Left lobe of liver (tissue), 2 donors: Measurements from ENCODE around the gene SRCAP. TPM values are rescaled to one million over a fixed set of nuclear protein-coding genes. Genes with fewer than 3 reads are reported as not detected.
A peak's percentile ranks its signal among the peaks of the same experiment; 100 is the strongest.
"Not testable (repeated sequence)": the region's sequence is repeated elsewhere in the genome, so short reads cannot be mapped to it uniquely, and the experiment has no call there.

Source experiments
- ATAC-seq: fragments of 200-7000 bp; cut with Tn5 transposase; one replicate; pipeline ENCODE4 v1.9.1; 2020; ENCODE audit warnings: mild to moderate bottlenecking, moderate library complexity
- DNase-seq: peaks from one replicate; pipeline ENCODE4 v3.0.0-alpha.2; 2020; ENCODE audit warnings: low spot score
- total RNA-seq: library from RNA; stranded (reverse); gene quantifications from one replicate; pipeline ENCODE4 v1.2.1, GENCODE V29; 2021
- donor health status: DM: no; HTN: no; CAD: no; lungs with moderate emphysema.
- donor health status: DM: no; HTN: yes; CAD: no.

Gene SRCAP
- total RNA-seq, 1 donor from 2014 or later = 27.7 TPM

DNA sequence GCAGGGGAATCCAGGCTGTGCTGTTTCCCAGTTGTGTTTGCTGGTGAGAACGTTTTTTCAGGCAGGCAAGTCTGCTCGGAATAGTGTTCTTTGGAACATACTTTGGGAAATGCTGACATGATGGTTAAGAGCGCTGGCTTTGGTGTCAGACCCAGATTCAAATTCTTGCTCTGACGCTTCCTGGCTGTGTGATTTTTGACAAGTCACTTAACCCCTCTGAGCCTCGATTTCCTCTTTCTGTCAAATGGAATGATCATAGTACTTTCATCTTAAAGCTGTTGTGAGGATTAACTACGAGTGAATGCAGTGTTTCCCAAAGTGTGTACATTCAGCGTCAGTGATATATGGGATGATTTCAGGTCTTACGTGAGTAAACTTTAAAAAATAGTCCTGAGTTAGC is 35.9 kb upstream of the SRCAP start:
- no peak for ATAC-seq
- DNase-seq = no peak

DNA sequence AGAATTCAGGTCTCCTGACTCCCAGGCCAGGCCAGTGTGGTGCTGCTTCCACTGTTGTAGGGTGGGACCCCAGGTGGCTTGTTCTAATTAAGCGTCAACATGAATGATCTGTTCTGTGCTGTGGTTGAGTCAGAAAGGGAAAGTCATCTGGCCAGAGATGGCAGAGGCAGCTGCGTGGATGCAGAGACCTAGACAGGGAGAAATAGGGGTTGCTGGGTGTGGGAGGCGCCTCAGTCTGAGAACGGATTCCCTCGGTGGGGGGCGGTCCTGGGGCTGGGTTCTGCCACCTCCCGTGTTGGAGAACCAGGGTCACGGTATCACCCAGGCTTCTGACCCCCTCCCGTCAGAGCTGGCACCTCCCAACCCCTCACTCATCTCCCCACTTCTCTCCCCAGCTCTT is 35.2 kb upstream of the SRCAP start:
- ATAC-seq (no peak), DNase-seq (no peak)

DNA sequence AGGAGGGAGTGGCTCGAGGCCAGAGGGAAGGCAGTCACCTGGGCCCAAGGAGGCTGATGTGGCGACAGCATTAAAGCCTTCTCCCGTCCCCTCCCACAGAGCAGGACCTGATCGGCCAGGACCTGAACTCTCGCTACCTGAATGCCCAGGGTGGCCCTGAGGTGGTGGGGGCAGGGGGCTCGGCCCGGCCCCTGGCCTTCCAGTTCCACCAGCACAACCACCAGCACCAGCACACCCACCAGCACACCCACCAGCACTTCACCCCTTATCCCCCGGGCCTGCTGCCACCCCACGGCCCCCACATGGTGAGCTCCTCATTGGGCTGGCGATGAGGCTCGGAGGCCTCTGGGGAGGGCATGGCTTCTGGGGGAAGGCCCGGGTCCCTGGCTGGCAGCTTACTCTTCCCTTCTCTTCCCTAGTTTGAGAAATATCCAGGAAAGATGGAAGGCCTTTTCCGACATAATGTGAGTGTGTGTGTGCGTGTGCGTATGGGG is 34.3 kb upstream of the SRCAP start:
- DNase-seq (no peak), ATAC-seq (no peak)

DNA sequence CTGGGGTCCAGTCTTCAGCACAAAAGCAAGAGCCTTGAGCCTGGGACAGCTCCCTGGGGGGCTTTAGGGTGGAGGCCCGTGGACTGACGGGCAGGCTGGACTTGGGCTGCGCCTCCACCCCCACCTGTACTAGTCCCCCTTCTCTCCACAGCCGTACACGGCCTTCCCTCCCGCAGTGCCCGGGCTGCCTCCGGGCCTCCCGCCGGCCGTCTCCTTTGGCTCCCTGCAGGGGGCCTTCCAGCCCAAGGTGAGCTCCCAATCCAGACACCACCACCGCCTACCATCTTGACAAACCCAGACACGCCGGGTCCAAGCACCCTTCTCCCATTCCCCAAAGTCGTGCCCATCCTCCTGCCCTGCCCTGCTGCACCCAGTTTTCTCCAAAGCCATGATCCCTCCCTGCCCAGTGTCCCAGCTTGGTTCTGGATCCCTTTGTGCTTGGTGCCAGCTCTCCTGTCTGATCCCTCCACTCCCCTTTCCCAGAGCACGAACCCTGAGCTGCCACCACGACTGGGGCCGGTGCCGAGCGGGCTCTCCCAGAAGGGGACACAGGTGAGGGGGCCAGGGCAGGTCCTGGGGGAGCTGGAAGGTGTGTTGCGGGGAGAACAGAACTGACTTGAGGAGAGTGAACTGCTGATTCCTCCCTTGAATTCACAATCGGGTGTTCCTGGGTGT is 33.7 kb upstream of the SRCAP start:
- ATAC-seq (no peak), DNase-seq (no peak)

DNA sequence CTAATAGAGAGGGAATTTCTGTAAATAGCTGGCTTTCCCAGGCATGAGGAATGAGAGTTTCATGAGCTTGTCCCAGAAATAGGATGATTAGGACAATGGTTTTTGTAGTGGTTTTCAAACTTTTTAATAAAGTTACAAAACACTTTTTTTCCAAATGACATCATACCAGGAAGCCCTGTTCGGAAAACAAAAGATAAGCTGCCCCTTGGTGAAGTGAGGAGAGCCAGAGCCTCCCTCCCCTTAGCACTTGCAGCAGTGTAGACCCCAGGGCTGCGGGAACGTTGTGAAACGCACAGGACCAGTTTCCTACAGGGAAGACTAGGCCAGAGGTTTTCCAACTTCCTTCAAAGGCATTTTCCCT is 33.2 kb upstream of the SRCAP start:
- DNase-seq = no peak
- no peak for ATAC-seq

DNA sequence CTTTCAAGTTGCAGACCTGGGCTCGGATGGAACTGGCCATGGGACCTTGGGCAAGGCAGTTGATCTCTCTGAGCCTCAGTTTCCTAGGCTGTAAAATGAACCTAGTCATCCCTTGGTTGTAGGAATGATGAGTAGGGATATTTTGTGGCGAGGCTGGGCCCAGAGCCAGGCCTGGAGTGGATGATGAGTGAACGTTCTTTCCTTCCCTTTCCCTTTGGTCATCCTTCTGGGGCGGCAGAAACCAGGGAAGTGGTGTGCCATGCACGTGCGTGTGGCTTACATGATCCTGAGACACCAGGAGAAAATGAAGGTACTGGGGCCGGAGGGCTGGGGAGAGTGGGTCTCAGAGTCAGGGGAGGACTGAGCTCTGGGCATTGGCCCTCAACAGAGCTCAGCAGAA is 32.3 kb upstream of the SRCAP start:
- DNase-seq = no peak
- no peak for ATAC-seq

DNA sequence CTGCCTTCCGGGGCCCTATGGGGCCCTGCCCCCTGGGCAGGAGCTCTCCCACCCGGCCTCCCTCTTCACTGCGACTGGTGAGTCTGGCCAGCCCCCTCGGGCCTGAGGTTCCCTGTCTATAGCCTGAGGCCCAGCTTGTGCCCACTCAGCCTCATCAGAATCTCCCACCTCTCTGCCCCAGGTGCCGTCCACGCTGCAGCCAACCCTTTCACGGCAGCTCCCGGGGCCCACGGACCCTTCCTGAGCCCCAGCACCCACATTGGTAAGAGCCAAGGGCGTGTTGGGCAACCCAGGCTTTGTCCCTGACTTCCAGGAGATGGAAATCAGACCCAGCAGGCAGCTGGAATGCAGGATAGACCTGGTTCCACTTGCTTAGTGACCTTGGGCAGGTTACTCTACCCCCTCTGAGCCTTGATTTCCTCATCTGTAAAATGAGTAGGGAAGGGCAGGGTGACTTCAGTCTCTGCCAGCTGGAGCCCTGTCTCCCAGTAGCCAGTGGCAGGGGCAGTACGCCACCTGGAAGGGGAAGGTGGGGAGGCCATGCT is 31.5 kb upstream of the SRCAP start:
- DNase-seq = no peak
- no peak for ATAC-seq

DNA sequence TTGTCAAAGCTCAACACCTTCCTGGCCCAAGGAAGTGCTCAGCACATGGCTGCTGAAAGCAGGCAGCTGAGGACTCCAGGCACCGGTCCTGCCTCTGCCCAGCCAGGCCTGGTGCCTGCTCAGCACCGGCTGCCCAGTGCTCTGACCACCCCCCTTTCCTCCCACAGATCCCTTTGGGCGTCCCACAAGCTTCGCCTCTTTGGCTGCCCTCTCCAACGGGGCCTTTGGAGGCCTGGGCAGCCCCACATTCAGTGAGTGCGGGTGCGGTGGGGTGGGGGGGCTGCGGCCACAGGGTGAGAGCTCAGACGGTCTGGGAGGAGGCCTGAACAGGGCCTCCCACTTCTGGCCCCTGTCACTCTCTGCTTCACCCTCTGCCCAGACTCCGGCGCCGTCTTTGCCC is 30.6 kb upstream of the SRCAP start:
- ATAC-seq (no peak), DNase-seq (no peak)

DNA sequence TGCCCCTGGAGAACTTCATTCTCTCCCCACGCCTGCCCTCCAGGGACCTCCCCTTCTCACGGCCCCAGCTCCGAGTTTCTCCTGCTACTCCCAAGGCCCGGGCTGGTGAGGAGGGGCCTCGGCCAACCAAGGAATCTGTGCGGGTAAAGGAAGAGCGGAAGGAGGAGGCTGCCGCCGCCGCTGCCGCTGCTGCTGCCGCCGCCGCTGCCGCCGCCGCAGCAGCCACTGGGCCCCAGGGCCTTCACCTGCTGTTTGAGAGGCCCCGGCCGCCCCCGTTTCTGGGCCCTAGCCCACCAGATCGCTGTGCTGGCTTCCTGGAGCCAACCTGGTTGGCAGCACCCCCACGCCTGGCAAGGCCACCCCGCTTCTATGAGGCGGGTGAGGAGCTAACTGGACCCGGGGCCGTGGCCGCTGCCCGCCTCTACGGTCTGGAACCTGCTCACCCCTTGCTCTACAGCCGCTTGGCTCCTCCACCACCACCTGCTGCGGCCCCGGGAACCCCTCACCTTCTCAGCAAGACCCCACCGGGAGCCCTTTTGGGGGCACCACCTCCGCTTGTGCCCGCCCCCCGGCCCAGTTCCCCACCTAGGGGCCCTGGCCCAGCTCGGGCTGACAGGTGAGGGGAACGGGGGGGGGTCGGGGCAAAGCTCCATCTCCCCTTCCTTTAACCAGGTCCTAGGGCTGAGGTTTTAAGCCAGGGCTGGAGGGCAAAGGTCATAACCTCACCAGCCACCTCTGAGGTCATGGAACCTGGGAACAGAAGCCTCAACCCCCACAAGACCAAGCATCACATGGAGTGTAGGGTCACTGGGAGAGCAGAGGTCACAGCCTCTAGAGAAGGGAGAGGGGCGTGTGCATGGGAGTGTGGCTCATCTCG is 29.7 kb upstream of the SRCAP start:
- DNase-seq (no peak), ATAC-seq (peak; percentile 76)

DNA sequence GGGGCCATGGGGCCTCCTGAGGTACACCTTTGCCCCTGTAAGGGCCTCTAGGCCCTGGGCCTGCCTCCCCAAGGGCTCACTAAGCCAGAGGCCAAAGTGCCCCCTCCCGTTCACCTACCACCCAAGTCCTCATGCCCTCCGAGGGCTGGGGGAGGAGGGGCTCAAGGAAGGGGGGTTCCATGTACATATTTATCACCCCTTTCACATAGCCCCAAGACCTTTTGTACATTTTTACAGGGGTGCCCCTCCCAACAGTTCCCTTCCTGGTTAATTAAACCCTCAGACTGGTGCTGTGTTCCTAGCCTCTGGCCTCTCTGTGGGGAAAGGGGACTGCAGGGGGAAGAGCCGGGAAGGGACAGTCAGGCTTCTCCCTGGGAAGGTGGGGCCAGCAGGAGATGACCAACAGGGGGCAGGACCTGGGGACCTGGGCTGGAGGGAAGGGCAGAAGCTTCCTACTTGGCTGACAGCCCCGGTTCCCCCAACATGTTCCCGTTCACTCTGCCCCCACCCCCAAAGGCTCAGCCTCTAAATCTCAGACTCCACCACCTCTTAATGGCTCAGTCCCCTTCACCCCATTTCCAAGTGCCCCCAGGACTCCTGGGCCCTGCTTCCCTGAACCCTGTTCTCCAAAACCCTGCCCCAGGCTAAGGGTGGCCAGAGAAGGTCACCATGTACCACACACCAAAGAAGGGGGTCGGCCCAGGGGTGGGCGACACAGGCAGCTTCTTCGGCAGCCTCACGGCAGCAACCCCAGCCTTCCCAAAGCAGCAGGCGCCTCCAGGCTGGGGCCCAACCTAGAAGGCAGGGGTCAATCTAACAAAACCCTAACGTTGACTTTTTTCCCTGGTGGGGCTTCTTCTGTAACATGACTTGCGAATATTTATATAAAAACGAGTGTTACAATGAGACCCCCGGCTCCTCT is 28.8 kb upstream of the SRCAP start:
- DNase-seq (no peak), ATAC-seq (no peak)

DNA sequence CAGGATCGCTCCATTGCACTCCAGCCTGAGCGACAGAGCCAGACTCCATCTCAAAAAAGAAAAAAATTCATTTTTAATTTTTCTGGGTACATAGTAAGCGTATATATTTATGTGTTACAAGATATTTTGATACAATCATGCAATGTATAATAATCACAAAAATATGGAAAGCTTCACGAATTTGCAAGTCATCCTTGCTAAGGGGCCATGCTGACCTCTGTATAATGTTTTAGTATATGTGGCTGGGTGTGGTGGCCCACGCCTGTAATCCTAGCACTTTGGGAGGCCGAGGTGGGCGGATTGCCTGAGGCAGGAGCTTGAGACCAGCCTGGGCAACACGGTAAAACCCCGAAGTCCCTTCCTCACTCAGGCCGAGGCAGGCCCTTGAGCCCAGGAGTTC is 23.8 kb upstream of the SRCAP start:
- DNase-seq (no peak), ATAC-seq (no peak)

DNA sequence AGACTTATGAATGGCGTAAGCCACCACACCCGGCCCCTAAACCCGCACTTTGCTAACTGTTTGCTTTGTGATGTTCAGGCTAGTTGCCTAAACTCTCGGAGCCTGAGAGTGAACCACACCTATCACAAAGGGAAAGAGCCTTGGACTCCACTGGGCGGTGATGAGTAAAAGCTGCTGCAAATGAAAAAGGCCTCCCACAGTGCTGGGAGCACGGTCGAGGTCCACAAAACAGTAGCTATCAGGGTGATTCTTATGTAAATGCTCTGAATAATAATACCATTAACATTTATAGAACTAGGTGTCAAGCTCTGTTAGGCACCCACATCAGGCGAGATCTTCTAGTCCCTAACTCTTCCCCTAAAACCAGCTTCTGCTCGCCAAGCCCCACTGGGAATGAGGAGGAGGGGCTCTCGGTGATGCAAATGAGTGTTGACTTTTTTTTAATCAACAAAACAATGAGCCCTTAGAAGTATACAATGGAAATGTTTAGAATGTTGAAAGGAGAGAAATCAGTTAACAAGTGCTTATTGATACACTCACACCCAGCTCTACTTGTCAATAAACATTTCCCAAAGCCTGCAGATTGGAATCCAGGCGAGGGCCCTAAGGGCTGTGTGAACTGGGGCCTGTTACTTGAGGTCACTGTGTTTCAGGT is 20.9 kb upstream of the SRCAP start:
- no peak for DNase-seq
- no peak for ATAC-seq

DNA sequence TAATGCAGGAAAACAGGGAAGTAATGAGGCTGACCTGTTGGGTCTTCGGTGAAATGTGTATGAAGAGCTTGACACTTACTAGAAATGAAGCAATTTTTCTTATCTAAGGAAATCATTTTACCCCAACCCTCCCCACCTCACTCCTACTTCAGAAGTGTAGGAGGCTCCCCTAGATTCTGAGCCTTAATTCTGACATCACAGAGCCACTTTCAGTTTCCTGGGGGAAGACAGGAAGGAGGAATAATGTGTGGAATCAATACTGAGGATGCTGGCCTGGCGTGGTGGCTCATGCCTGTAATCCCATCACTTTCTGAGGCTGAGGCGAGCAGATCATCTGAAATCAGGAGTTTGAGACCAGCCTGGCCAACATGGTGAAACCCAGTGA is 20.4 kb upstream of the SRCAP start:
- no peak for ATAC-seq
- DNase-seq = no peak

DNA sequence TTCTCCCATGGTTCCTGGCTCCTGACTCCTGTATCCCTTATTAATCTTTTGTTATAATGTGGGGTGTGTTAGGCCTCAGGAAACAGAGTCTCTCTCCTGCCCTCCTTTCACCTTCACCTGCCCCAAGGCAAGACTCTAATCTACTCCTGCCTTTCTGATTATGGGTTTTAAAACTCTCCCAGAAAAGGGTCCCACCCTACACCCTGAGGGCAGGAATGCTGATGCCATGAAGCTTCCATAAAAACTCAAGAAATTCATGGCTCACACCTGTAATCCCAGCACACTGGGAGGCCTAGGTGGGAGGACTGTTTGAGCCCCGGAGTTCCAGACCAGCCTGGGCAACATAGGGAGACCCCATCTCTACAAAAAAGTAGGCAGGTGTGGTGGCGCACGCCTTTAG is 18.6 kb upstream of the SRCAP start:
- ATAC-seq = no peak
- DNase-seq = no peak

DNA sequence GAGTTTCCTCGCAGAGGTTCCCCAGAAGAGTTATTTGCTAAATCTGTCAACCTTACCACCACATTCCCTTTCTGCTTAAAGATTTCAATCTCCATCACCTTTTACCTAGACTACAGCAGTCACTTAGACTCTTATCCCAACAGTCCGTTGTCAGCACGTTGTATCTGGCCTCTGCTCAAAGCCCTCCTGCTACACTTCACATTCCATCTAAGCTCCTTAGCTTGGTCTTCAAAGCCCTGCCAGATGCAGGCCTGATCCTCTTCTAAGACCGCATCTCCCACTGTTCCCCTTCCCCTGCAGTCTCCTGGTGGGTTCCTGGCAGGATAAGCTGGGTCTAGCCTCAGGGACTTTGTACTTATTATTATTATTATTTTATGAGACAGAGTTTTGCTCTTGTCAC is 10.3 kb upstream of the SRCAP start:
- ATAC-seq = no peak
- DNase-seq = no peak

DNA sequence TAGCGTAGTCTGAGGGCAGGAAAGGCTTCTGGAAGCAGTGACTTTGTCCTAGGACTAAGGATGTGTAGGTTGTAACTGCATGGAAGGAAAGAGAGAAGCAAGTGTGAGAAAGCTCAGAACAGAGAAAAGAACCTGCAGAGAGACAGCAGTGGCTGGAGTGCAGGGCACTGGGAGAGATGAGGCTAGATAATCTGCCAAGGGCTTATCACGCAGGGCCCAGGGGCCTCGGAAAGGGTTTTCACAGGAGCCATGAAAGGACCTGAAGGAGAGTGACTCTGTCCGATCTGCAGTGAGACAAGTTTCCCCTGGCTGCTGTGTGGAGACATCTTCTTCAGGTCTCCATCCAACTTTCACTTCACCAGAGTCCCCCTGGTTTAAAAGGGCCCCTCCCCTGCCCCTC is 7.1 kb upstream of the SRCAP start:
- ATAC-seq (no peak), DNase-seq (no peak)

DNA sequence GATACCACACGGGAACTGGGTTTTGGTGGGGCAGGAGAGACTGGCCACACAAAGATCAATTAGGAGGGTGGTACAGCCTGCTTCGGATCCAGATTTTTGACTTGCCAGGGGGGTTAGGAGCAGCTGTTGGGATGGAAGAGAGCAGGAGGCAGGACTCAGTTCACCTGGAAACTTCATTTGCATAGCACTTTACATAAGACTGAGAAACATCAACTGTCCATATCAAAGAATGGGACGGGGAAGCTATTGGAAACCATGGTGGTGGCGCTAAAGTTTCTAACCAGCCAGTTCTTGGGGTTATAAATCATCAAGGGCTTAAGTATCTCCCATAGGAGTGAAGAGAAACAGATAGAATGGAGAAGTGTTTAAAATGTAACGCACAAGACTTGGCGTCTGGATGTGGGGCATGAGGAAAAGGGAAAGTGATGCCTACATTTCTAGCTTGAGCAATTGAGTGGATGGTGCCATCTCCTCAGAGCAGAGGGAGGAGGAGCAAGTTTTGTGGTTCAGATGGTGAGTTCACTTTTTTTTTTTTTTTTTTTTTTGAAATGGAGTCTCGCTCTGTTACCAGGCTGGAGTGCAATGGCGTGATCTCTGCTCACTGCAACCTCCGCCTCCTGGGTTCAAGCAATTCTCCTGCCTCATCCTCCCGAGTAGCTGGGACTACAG is 6.4 kb upstream of the SRCAP start:
- DNase-seq (no peak), ATAC-seq (no peak)

DNA sequence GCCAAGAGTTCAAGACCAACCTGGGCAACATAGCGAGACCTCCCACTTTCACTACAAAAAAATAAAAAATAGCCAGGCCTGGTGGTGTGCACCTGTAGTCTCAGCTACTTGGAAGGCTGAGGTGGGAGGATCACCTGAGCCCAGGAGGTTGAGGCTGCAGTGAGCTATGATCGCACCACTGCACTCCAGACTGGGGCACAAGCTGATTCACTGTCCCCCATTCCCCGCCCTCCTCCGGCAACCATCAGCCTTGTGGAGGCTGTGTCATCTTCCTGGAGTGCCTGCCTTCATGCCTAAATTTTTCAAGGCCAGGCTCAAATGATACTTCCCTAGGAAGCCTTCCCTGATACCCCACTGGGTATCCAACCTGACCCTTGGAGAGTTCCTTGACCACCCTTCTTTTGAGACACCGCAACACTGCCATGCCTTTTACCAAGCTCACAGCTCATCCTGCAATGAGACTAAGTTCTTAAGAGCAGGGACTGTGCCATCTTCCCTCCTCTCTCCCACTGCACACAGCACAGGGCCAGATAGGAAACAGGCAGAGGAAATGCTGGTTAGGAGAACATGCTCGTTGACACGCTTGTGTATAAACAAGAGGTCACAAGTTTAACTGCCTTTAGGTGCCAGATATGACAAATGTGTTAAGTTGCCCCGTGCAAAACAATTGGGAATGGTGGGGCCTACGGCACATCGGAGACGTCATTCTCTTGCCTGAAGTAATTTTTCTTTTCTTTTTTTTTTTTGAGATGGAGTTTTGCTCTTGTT is 3.9 kb upstream of the SRCAP start:
- DNase-seq (no peak), ATAC-seq (no peak)

DNA sequence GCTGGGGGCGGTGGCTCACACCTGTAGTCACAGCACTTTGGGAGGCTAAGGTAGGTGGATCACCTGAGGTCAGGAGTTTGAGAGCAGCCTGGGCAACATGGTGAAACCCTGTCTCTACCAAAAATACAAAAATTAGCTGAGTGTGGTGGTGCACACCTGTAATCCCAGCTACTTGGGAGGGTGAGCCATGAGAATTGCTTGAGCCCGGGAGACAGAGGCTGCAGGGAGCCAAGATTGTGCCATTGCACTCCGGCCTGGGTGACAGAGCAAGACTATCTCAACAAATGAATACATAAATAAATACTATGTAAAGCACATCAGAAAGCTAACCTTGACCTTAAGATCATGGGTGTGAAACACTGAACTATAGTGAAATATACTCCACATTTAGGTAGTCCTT is 2.3 kb upstream of the SRCAP start:
- DNase-seq, ATAC-seq: not testable (repeated sequence)
